ENCODE data around the gene TNRC6B. TPM values are rescaled to one million over a fixed set of nuclear protein-coding genes. Genes with fewer than 3 reads are reported as not detected.

The TNRC6B gene
- total RNA-seq, 1 experiment from 2014 or later = 50.4 TPM

DNA sequence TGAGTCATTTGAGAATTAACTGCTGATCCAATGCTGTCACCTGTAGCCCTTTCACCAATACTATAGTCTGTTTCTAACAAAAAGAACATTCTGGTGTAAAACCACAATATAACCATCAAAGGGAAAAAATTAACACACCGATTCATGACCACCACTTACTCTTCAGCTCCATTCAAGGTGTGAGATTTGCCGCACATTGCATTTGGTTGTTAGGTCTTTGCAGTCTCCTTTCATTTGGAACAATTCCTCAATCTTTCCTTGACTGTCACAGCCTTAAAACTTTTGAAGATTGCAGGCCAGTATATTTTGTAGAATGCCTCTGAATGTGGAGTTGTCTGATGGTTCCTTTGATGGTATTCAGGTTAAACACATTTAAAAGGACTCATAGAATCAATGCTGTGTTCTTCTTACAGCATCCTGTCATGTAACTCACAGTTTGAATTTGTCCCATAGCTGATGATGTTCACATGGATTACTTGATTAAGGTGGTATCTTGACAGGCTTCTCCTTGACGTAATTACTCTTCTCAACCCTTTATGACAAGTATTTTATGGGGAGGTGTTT, 63.6 kb downstream of the TNRC6B start (continued):
- TF ChIP-seq ZNF232 (CRISPR knock-in tag; IDR thresholded peaks at IDR 0.05) (no peak), CBFB (CRISPR knock-in tag; IDR thresholded peaks at IDR 0.05; ENCODE audit: low read depth) (no peak), IRF2 (CRISPR knock-in tag; IDR thresholded peaks at IDR 0.05; ENCODE audit: borderline replicate concordance, low read depth) (no peak), SOX15 (CRISPR knock-in tag; IDR thresholded peaks at IDR 0.05) (no peak), NFYB (CRISPR knock-in tag; conservative IDR thresholded peaks at IDR 0.05; ENCODE audit: low read depth) (no peak)
- TF ChIP-seq, protein P1, sequence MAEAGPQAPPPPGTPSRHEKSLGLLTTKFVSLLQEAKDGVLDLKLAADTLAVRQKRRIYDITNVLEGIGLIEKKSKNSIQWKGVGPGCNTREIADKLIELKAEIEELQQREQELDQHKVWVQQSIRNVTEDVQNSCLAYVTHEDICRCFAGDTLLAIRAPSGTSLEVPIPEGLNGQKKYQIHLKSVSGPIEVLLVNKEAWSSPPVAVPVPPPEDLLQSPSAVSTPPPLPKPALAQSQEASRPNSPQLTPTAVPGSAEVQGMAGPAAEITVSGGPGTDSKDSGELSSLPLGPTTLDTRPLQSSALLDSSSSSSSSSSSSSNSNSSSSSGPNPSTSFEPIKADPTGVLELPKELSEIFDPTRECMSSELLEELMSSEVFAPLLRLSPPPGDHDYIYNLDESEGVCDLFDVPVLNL (CRISPR knock-in tag; IDR thresholded peaks at IDR 0.05; ENCODE audit: borderline replicate concordance, low read depth) = no peak
- TF ChIP-seq, protein P2, sequence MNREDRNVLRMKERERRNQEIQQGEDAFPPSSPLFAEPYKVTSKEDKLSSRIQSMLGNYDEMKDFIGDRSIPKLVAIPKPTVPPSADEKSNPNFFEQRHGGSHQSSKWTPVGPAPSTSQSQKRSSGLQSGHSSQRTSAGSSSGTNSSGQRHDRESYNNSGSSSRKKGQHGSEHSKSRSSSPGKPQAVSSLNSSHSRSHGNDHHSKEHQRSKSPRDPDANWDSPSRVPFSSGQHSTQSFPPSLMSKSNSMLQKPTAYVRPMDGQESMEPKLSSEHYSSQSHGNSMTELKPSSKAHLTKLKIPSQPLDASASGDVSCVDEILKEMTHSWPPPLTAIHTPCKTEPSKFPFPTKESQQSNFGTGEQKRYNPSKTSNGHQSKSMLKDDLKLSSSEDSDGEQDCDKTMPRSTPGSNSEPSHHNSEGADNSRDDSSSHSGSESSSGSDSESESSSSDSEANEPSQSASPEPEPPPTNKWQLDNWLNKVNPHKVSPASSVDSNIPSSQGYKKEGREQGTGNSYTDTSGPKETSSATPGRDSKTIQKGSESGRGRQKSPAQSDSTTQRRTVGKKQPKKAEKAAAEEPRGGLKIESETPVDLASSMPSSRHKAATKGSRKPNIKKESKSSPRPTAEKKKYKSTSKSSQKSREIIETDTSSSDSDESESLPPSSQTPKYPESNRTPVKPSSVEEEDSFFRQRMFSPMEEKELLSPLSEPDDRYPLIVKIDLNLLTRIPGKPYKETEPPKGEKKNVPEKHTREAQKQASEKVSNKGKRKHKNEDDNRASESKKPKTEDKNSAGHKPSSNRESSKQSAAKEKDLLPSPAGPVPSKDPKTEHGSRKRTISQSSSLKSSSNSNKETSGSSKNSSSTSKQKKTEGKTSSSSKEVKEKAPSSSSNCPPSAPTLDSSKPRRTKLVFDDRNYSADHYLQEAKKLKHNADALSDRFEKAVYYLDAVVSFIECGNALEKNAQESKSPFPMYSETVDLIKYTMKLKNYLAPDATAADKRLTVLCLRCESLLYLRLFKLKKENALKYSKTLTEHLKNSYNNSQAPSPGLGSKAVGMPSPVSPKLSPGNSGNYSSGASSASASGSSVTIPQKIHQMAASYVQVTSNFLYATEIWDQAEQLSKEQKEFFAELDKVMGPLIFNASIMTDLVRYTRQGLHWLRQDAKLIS (CRISPR knock-in tag; IDR thresholded peaks at IDR 0.05; ENCODE audit: borderline replicate concordance) = no peak
- TF ChIP-seq, protein P3, sequence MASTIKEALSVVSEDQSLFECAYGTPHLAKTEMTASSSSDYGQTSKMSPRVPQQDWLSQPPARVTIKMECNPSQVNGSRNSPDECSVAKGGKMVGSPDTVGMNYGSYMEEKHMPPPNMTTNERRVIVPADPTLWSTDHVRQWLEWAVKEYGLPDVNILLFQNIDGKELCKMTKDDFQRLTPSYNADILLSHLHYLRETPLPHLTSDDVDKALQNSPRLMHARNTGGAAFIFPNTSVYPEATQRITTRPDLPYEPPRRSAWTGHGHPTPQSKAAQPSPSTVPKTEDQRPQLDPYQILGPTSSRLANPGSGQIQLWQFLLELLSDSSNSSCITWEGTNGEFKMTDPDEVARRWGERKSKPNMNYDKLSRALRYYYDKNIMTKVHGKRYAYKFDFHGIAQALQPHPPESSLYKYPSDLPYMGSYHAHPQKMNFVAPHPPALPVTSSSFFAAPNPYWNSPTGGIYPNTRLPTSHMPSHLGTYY (CRISPR knock-in tag; IDR thresholded peaks at IDR 0.05) = no peak

DNA sequence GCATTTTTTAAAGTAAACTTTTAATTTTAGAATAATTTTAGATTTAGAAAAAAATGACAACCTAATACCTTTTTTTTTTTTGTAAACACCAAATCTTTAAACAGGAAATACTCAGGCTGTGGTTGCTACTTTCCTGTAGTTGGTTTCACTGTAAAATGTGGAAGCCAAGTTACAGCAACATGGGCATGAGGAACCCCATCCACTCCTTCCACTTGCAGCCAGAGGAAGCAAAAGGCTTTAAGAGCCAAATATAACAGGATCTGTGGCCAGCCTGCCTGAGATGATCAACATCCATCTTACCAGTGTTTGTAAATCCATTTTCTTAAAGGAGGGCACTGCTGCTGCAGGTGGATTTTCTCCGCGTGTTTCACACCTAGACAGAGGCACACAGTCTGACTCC, 66.2 kb downstream of the TNRC6B start:
- DNase-seq (ENCODE audit: low spot score) = no peak
- Mint-ChIP-seq H3K27ac (peak overlapping the region; percentile 64; the same call in 1 of the 2 replicates), H3K9me3 (no peaks in the 10 kb centered on the region), H3K4me3 (no peak overlapping the region), H3K36me3 (peaks cover 6% of the 10 kb centered on the region), H3K4me1 (peaks cover 49% of the 10 kb centered on the region), H3K27me3 (ENCODE audit: low read depth) (no peaks in the 10 kb centered on the region)
- ChIA-PET POLR2A (no interaction called here), CTCF (no interaction called here)
- no peak for ATAC-seq
- TF ChIP-seq, protein P4, sequence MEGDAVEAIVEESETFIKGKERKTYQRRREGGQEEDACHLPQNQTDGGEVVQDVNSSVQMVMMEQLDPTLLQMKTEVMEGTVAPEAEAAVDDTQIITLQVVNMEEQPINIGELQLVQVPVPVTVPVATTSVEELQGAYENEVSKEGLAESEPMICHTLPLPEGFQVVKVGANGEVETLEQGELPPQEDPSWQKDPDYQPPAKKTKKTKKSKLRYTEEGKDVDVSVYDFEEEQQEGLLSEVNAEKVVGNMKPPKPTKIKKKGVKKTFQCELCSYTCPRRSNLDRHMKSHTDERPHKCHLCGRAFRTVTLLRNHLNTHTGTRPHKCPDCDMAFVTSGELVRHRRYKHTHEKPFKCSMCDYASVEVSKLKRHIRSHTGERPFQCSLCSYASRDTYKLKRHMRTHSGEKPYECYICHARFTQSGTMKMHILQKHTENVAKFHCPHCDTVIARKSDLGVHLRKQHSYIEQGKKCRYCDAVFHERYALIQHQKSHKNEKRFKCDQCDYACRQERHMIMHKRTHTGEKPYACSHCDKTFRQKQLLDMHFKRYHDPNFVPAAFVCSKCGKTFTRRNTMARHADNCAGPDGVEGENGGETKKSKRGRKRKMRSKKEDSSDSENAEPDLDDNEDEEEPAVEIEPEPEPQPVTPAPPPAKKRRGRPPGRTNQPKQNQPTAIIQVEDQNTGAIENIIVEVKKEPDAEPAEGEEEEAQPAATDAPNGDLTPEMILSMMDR (IDR thresholded peaks at IDR 0.05) = no peak
- TF ChIP-seq CREB1 (CRISPR knock-in tag; IDR thresholded peaks at IDR 0.05) = no peak
- TF ChIP-seq, protein P5, sequence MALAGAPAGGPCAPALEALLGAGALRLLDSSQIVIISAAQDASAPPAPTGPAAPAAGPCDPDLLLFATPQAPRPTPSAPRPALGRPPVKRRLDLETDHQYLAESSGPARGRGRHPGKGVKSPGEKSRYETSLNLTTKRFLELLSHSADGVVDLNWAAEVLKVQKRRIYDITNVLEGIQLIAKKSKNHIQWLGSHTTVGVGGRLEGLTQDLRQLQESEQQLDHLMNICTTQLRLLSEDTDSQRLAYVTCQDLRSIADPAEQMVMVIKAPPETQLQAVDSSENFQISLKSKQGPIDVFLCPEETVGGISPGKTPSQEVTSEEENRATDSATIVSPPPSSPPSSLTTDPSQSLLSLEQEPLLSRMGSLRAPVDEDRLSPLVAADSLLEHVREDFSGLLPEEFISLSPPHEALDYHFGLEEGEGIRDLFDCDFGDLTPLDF (CRISPR knock-in tag; IDR thresholded peaks at IDR 0.05) = no peak
- no peak for TF ChIP-seq GTF2I (CRISPR knock-in tag; conservative IDR thresholded peaks at IDR 0.05)
- TF ChIP-seq, protein P6, sequence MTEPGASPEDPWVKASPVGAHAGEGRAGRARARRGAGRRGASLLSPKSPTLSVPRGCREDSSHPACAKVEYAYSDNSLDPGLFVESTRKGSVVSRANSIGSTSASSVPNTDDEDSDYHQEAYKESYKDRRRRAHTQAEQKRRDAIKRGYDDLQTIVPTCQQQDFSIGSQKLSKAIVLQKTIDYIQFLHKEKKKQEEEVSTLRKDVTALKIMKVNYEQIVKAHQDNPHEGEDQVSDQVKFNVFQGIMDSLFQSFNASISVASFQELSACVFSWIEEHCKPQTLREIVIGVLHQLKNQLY (CRISPR knock-in tag; IDR thresholded peaks at IDR 0.05) = no peak
- TF ChIP-seq, protein P2 (CRISPR knock-in tag; IDR thresholded peaks at IDR 0.05; ENCODE audit: borderline replicate concordance) = no peak
- TF ChIP-seq JUN (CRISPR knock-in tag; IDR thresholded peaks at IDR 0.05) = no peak
- no peak for TF ChIP-seq NFYB (CRISPR knock-in tag; conservative IDR thresholded peaks at IDR 0.05; ENCODE audit: low read depth)
- TF ChIP-seq, protein P7, sequence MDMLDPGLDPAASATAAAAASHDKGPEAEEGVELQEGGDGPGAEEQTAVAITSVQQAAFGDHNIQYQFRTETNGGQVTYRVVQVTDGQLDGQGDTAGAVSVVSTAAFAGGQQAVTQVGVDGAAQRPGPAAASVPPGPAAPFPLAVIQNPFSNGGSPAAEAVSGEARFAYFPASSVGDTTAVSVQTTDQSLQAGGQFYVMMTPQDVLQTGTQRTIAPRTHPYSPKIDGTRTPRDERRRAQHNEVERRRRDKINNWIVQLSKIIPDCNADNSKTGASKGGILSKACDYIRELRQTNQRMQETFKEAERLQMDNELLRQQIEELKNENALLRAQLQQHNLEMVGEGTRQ (CRISPR knock-in tag; IDR thresholded peaks at IDR 0.05) = no peak
- no peak for TF ChIP-seq CREM (CRISPR knock-in tag; IDR thresholded peaks at IDR 0.05)
- TF ChIP-seq GABPB1 (CRISPR knock-in tag; IDR thresholded peaks at IDR 0.05) = no peak
- TF ChIP-seq, protein P8, sequence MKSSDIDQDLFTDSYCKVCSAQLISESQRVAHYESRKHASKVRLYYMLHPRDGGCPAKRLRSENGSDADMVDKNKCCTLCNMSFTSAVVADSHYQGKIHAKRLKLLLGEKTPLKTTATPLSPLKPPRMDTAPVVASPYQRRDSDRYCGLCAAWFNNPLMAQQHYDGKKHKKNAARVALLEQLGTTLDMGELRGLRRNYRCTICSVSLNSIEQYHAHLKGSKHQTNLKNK (CRISPR knock-in tag; IDR thresholded peaks at IDR 0.05) = no peak
- TF ChIP-seq MXD4 (CRISPR knock-in tag; IDR thresholded peaks at IDR 0.05; ENCODE audit: borderline replicate concordance) = no peak
- TF ChIP-seq ZNF396 (CRISPR knock-in tag; IDR thresholded peaks at IDR 0.05; ENCODE audit: borderline replicate concordance) = no peak
- no peak for TF ChIP-seq NFE2L1 (CRISPR knock-in tag; IDR thresholded peaks at IDR 0.05)
